Endothelial cell (in vitro differentiated cells): ENCODE results near the gene MRPL28. TPM values are rescaled to one million over a fixed set of nuclear protein-coding genes. Genes with fewer than 3 reads are reported as not detected.
A peak's percentile ranks its signal among the peaks of the same experiment; 100 is the strongest.
"Not testable (repeated sequence)": the region's sequence is repeated elsewhere in the genome, so short reads cannot be mapped to it uniquely, and the experiment has no call there.

Source experiments
- DNase-seq: peaks from one replicate; pipeline ENCODE4 v3.0.0; 2021; ENCODE audit warnings: low spot score
- H3K27ac Mint-ChIP-seq: one replicate; pipeline ENCODE4 v1.8.0; 2021; ENCODE audit warnings: mixed read lengths, inconsistent platforms; ENCODE audit not compliant: unreplicated experiment
- H3K27me3 Mint-ChIP-seq: one replicate; pipeline ENCODE4 v1.8.0; 2021; ENCODE audit warnings: mild to moderate bottlenecking, moderate library complexity, mixed read lengths, inconsistent platforms; ENCODE audit not compliant: unreplicated experiment
- H3K36me3 Mint-ChIP-seq: one replicate; pipeline ENCODE4 v1.8.0; 2021; ENCODE audit warnings: mild to moderate bottlenecking, low read depth, mixed read lengths, inconsistent platforms; ENCODE audit not compliant: unreplicated experiment
- H3K4me1 Mint-ChIP-seq: one replicate; pipeline ENCODE4 v1.8.0; 2021; ENCODE audit warnings: mild to moderate bottlenecking, mixed read lengths, inconsistent platforms; ENCODE audit not compliant: unreplicated experiment
- H3K4me3 Mint-ChIP-seq: one replicate; pipeline ENCODE4 v1.8.0; 2021; ENCODE audit warnings: mild to moderate bottlenecking, mixed read lengths, inconsistent platforms; ENCODE audit not compliant: unreplicated experiment
- H3K9me3 Mint-ChIP-seq: one replicate; pipeline ENCODE4 v1.8.0; 2021; ENCODE audit warnings: mixed read lengths, inconsistent platforms; ENCODE audit not compliant: unreplicated experiment
- total RNA-seq: library from RNA; stranded (reverse); fragmentation: NEBNext Ultra II Directional; extraction: Animal tissue kit (Norgen Biotek cat#: 25700); gene quantifications from one replicate; pipeline ENCODE4 v1.2.1, GENCODE V29; 2021; ENCODE audit not compliant: unreplicated experiment
- TF ChIP-seq, protein P1 (sequence below): fragments of 200-600 bp; sonication (generic); IDR thresholded peaks from one replicate; pipeline ENCODE4 v1.5.0; 2021; ENCODE audit warnings: antibody characterized with exemption; ENCODE audit not compliant: unreplicated experiment

The MRPL28 gene
- total RNA-seq, 1 donor from 2014 or later = 70.8 TPM

DNA sequence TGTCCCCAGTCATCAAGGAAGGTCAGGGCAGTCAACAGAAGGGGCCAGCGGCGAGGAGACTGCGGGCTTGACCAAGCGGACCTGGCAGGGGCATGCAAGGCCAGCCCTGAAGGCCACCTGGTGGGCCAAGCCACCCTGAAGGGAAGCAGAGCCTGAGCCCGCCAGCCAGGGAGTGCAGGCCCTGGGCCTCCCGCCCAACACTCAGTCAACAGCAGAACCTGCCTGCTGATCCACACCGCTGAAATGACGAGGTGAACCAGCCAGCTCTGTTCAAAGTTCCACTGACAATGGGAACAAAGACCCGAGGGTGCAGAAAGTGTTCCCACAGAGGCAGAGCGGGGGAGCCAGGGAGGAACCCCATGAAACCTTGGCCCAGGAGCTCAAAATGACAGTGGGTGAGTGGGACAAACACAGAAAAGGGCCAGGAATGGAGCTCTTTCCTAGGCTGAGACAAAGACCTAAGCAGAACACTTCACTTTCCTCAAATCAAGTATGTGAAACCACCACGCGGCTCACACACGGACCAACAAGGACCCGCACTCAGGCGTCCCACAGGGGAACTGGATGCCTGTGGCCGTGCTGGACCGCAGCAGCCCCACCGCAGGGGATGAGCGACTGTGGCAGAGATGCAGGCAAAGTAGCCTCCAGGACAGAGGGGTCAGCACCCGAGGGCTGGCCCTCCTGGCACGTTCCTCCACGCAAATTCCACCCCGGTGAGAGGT is 29.8 kb downstream of the MRPL28 start:
- no peak for DNase-seq
- Mint-ChIP-seq H3K36me3 (peaks cover 12% of the 10 kb centered on the region), H3K4me3 (no peak overlapping the region), H3K27me3 (peaks cover 2% of the 10 kb centered on the region), H3K27ac (peak overlapping the region; percentile 13), H3K4me1 (no peaks in the 10 kb centered on the region), H3K9me3 (no peaks in the 10 kb centered on the region)
- TF ChIP-seq, protein P1, sequence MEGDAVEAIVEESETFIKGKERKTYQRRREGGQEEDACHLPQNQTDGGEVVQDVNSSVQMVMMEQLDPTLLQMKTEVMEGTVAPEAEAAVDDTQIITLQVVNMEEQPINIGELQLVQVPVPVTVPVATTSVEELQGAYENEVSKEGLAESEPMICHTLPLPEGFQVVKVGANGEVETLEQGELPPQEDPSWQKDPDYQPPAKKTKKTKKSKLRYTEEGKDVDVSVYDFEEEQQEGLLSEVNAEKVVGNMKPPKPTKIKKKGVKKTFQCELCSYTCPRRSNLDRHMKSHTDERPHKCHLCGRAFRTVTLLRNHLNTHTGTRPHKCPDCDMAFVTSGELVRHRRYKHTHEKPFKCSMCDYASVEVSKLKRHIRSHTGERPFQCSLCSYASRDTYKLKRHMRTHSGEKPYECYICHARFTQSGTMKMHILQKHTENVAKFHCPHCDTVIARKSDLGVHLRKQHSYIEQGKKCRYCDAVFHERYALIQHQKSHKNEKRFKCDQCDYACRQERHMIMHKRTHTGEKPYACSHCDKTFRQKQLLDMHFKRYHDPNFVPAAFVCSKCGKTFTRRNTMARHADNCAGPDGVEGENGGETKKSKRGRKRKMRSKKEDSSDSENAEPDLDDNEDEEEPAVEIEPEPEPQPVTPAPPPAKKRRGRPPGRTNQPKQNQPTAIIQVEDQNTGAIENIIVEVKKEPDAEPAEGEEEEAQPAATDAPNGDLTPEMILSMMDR = no peak

DNA sequence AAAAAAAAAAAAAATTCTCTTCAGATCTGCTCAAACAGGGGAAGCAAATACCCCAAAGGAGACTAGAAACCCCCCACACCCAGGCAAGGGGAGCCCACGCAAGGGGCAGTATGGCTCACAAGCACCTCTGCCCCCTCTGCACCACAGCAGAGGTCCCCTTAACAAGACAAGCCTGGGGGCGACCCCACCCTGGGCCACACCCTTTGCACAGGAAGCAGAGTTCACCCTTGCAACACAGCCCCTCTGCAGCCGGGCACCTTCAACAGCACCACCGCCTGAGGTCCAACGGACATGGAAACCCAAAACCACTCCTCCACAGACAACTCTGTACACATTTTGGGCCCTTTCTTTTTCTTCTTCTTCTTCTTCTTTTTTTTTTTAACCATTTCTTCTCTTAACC is 30.7 kb downstream of the MRPL28 start:
- H3K27ac Mint-ChIP-seq = no peak overlapping the region
- peaks cover 2% of the 10 kb centered on the region for H3K27me3 Mint-ChIP-seq
- TF ChIP-seq, protein P1 = no peak
- H3K4me3 Mint-ChIP-seq = no peak overlapping the region
- no peaks in the 10 kb centered on the region for H3K9me3 Mint-ChIP-seq
- H3K36me3 Mint-ChIP-seq = peaks cover 12% of the 10 kb centered on the region
- H3K4me1 Mint-ChIP-seq = no peaks in the 10 kb centered on the region
- no peak for DNase-seq

DNA sequence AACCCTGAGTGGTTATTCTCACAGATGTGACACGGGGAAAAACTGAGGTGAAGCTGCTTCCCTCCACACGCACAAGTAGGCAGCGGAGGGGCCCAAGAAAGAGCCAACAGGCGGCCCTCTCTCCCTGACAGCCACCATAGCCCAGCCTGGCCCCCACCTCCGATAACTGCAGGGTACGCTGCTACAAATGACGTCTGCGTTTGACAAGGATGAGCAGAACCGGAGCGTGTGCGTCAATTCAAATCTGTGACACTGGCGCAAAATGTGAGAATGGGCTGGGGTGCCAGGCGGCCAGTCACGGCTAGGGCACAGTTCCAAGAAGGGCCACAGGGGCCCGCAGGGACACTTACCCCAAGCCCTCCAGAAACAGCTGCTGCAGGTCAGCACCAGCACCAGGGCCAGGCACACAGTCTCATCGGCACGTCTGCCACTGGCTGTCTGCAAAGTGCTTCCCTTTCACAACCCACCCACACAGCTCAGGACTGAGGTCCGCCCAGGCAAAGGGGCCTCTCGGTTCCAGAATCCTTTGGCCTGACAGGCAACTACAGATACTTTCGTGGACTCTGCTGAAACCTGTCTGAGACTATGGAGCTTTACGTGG is 32.3 kb downstream of the MRPL28 start:
- Mint-ChIP-seq H3K4me3 (no peak overlapping the region), H3K27me3 (peaks cover 5% of the 10 kb centered on the region), H3K9me3 (no peaks in the 10 kb centered on the region), H3K36me3 (peaks cover 14% of the 10 kb centered on the region), H3K4me1 (no peaks in the 10 kb centered on the region), H3K27ac (no peak overlapping the region)
- TF ChIP-seq, protein P1 = no peak
- DNase-seq = no peak

DNA sequence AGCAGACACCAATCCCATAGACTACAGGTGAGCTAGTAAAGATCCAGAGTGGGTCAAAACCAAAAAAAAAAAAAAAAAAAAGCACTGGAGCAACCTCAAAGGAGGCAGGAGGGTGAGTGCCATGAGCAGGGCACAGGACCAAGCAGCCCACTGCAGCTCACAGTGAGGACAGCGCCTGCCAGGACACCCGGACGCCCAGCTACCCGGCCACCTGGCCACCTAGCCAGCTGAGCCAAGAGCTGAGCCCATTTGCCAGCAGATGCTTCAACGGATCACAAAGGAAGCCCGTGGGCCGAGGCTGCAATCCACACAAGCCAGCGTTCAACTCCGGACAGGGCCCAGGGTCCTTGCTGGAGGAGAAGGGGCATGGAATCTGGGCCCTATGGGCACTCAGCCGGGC is 32.9 kb downstream of the MRPL28 start:
- no peak overlapping the region for H3K27ac Mint-ChIP-seq
- no peaks in the 10 kb centered on the region for H3K9me3 Mint-ChIP-seq
- H3K36me3 Mint-ChIP-seq = peaks cover 9% of the 10 kb centered on the region
- no peak overlapping the region for H3K4me3 Mint-ChIP-seq
- peaks cover 5% of the 10 kb centered on the region for H3K27me3 Mint-ChIP-seq
- DNase-seq = no peak
- TF ChIP-seq, protein P1 = no peak
- no peaks in the 10 kb centered on the region for H3K4me1 Mint-ChIP-seq

DNA sequence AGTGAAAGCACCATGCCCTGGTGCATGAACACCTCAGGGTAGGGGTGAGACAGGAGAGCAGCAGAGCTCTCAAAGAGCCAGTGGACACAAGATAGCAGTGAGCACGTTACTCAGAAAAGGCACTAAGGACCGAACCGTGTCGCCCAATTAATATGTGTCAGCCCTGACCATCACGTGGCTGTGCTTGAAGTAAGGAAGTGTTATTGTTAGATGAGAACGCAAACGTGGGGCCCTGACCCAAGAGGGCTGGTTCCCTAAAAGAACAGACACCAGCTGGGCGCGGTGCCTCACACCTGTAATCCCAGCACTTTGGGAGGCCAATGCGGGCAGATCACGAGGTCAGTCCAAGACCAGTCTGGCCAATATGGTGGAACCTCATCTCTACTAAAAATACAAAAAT is 34.1 kb downstream of the MRPL28 start:
- Mint-ChIP-seq H3K9me3 (no peaks in the 10 kb centered on the region), H3K27ac (no peak overlapping the region)

DNA sequence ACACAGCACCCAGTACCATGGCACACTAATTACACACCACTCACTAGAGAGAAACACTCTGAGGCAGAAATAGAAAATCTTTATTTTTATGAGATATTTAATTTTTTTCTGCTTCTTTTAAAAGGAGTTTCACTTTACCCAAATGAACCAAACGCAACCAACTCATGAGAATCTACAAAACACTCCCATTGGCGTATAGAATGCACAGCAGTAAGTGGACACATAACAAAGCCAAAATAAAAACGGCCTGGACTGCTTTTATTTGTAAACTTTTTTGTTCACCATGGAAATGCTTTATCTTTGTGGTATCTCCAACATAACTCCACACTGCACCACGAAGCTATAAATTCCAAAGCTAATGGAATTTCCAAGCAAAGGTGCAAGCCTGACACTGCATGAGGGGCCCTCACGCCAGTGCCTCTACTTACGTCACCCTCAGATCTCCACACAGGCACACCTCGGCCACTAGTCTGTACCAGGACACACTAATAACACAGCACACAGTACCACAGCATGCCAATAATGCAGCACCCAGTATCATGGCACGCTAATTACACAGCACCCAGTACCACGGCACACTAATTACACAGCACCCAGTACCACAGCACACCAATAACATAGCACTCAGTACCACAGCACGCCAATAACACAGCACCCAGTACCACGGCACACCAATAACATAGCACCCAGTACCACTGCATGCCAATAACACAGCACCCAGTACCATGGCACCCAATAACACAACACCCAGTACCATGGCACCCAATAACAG is 35.3 kb downstream of the MRPL28 start:
- H3K27ac Mint-ChIP-seq, H3K27me3 Mint-ChIP-seq, H3K9me3 Mint-ChIP-seq, H3K4me3 Mint-ChIP-seq, H3K36me3 Mint-ChIP-seq, H3K4me1 Mint-ChIP-seq, DNase-seq: not testable (repeated sequence)

More for the DNA sequence above, 34.1 kb downstream of the MRPL28 start:
- no peaks in the 10 kb centered on the region for H3K4me1 Mint-ChIP-seq
- no peak overlapping the region for H3K4me3 Mint-ChIP-seq
- no peak for DNase-seq
- peaks cover 2% of the 10 kb centered on the region for H3K36me3 Mint-ChIP-seq
- H3K27me3 Mint-ChIP-seq = peaks cover 5% of the 10 kb centered on the region
- TF ChIP-seq, protein P1 = no peak
